ENCODE measurements around the gene PCBP2.
A peak's percentile ranks its signal among the peaks of the same experiment; 100 is the strongest.
"Not testable (repeated sequence)": the region's sequence is repeated elsewhere in the genome, so short reads cannot be mapped to it uniquely, and the experiment has no call there.

PCBP2 gene

DNA sequence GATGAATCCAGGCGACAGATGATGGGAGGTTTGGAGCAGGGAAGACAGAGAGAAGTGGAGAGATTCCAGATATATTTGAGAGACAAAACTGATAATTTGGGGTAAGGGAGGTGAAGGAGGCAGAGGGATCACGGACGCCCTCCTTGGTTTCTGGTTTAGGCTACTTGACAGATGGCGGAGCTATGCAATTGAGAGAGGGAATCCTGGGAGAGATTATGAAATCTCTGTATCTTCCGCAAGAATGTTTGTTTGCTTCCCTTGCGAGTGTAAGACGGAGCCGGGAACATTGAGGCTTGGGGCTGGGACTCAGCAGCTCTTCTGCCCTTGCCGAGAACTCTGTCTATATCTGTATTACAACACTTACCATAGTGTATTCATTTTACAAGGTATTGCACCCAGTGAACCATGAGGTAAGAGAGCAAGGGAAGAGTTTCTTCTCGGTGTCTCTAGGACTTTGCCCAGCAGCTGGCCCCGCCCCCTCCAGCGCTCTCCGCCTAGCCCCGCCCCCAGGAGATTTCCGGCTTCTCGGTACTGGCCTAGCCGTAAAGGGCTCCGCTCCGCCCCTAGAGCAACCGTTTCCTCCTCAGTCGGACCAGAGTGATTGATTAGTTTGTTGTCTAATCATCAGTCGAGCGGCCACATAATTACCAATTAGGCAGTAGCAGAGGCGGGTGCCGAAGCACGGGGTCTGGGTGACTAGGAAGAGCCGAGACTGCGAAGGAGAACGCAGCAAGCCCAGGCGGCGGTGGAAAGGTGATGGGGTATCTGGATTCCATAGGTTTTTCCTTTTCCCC, 10.7 kb upstream of the PCBP2 start, which contains the start of gene PRR13:
Gene PRR13, plus strand, starts transcription at position 695 of the 794 bp plus-strand sequence. CDS start 981 bp downstream, outside the sequence.
- DNase-seq (ENCODE audit: low spot score) = peak; percentile 99

DNA sequence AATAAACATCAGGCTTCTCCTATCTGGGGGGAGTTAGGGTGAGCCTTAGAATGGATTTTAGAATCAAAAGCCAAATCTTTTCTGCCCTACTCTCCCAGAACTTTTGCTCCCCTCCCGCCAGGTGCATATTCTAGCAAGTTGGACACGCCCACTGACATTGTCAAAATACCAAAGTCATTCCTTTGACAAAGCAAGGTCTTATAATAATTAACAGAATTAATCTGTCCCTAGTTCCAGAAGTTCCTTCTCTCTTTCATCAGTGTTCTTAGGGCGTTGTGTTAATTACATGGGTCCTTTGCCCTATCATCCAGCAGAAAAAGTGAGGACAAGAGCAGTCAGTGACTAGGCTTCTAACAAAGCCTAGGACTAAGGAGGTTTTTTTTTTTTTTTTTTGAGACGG, 7.9 kb upstream of the PCBP2 start:
- no peak for DNase-seq (ENCODE audit: low spot score)

- DNase-seq (ENCODE audit: low spot score) = not testable (repeated sequence)
Measured at GRCh38 chr12:53444593-53445325, 7.1 kb upstream of the PCBP2 start.

DNA sequence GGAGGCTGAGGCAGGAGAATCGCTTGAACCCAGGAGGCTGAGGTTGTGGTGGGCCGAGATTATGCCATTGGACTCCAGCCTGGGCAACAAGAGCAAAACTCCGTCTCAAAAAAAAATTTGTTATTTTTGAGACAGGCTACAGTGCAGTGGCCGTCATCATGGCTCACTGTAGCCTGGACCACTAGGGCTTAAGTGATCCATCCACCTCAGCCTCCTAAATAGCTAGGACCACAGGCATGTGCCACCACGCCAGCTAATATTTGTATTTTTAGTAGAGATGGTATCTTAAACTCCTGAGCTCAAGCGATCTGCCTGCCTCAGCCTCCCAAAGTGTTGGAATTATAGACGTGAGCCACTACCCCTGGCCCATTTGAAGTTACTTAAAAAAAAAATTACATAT, 966 bp upstream of the PCBP2 start:
- DNase-seq (ENCODE audit: low spot score) = no peak

DNA sequence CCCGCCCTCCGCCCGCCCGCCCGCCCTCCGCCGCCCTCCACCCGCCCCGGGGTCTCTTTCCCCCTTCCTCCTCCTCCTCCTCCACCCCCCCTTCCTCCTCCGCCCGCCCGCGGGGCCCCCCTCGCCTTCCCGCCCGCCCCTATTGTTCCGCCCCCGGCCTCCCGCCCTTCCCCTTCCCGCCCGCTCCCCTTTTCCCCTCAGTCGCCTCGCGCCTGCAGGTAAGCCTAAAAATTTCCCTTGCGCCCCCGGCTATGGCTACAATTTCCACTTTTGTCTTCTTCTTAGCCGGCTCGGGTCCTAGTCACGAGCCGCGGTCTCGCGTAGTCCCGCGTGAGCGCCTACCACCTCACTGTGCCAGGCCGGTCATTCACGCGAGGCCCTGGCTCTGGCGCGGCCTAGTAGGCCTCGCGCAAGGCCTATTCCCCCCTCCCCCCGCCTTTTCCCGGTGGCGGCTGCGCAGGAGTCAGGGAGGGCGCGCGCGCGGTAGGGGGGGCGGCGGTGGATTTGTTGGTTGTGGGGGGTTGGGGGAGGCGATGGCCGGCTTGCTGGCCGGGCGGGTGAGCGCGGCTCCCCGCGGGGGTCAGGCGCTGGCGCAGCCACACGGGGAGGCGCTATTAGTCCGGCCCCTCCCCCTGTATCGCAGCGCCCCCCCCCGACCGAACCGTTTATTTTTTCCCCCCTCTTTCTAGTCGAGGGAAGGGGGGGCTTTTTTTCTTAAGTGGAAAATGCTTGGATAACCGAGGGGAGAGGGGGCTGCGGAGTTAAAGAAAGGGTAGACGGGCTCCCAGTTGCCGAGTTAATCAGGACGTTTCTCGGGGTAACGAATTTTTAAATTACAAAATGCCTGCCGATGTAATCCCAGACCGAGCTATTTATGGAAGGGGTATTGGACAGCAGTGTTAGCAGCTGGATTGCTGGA, 516 bp downstream of the PCBP2 start:
- DNase-seq (ENCODE audit: low spot score) = peak; percentile 76

- DNase-seq (ENCODE audit: low spot score) = no peak
Measured at GRCh38 chr12:53453953-53454640, 2.2 kb downstream of the PCBP2 start.

DNA sequence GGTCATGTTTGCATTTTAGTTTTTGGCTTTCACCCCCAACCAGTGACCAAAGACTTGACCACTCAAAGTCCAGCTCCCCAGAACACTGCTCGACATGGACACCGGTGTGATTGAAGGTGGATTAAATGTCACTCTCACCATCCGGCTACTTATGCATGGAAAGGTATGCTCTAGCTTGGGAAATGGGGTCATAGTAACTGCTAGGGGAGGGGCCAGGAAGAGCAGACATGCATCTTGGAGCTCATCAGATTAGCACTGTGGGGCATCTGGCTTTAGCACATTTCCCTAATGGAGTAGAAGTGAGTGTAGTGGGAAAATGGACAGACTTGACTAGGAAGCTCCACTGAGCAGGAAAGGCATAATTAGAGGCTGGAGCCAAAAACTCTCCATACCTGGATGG, 2.8 kb downstream of the PCBP2 start:
- no peak for DNase-seq (ENCODE audit: low spot score)

GRCh38 chr12:53456654-53457366, 4.9 kb downstream of the PCBP2 start:
- no peak for DNase-seq (ENCODE audit: low spot score)

DNA sequence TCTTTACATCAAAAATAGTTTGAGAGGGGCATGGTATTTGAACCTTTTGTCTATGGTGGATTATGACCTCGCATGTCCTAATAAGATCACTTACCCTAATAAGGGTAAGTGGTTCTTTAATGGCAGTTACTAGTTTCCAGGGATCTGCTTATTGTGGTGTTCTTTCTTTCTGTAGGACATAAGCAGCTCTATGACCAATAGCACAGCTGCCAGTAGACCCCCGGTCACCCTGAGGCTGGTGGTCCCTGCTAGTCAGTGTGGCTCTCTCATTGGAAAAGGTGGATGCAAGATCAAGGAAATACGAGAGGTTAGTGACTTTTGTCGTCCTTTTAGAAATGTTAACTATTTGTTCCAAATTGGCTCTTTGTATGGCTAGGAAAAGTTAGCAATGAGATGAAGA, 7.2 kb downstream of the PCBP2 start:
- no peak for DNase-seq (ENCODE audit: low spot score)

GRCh38 chr12:53461059-53461458, 9.2 kb downstream of the PCBP2 start:
- no peak for DNase-seq (ENCODE audit: low spot score)

DNA sequence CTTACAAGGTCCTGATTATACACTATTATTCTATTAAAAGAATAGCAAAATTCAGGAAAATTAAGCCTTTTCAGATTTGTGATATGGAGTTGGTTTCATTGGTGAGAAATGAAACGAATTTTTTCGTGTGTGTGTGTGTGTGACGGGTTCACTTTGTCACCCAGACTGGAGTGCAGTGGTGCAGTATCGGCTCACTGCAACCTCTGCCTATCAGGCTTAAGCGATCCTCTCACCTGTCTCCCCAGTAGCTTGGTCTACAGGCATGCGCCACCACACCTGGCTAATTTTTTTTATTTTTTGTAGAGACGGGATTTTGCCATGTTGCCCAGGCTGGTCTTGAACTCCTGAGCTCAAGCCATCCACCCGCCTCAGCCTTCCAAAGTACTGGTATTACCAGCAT, 9.7 kb downstream of the PCBP2 start:
- DNase-seq (ENCODE audit: low spot score) = no peak

DNA sequence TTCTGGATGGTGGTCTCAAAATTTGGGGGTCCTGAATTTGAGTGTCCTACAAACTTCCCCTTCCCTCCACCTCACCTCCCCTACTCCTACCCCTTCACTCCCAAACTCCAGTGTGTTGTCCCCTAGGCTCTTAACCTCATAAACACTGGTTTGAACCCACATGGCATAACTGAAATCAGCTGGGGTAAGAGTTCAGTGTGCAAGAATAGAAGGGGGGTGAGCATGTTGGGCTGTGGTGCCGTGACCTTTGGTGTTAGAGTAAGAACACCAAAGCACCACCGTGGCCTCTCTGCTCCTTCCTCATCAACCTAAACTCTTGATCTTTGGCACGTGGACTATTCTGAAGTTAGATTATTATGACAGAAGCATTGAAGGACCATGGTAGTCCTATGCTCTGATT, 11.0 kb downstream of the PCBP2 start:
- DNase-seq (ENCODE audit: low spot score) = no peak

DNA sequence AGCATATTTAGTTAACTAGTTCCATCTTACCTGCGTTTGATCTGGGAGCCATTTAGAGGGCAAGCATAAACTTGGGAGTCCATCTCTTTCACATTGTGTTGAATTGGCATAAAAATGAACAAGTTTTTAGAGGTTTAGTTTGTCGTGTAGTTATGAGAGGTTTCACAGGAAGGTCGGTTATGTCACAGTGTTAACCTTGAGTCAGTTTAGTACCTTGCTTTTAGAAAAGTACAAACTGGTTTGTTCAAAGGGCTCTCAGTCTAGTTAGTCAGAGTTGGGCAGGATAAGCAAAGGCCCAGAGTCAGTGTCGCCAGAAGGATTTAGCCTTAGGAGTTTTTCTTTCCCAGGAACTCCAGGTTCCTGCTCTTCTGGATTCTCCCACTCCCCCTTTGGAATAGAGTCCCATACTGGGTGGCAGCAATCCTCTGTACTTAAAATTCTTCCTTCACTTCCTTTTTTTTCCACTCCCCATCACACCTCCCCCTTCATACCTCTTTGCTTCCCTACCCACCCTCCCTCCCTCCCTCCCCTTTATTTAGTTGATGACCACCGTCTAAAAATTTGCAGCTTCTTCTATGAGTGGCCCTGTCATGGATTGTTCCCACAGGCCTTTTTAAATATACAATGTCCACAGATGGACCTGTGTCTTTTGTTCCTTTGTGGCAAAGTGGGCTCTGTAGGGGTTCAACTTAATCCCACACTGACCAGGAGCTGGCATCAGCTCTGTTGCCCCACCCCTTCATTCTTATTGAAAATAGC, 12.1 kb downstream of the PCBP2 start:
- no peak for DNase-seq (ENCODE audit: low spot score)

DNA sequence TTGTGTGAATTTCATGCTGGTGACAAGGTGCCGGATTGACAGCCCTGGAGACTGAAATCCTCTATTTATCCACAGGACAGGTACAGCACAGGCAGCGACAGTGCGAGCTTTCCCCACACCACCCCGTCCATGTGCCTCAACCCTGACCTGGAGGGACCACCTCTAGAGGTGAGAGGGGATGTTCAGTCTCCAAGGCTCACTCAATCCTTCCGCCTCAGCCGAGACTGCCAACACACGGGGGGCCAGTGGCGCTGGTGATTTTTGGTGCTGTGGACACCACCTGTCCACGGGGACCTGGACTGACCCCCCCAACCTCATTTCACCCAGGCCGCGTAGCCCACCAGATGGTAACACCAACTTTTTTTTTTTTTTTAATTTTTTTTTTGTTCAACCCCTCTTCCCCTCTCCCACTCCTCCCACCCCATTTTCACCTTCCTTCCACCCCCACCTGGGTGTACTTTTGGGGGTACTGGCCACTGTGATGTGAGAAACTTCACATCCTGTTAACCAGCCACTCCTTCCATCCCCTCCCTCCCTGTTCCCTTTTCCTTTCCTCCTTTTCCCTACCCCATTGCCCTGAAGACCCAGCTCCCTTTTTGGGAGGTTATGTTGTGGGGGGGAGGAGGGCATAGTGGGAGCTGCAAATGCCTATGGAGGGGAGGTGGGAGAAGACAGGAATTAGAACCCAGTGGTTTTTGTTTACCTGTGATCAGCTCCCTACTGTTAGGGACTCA, 12.9 kb downstream of the PCBP2 start:
- DNase-seq (ENCODE audit: low spot score) = no peak

GRCh38 chr12:53465679-53466078, 13.8 kb downstream of the PCBP2 start:
- DNase-seq (ENCODE audit: low spot score) = no peak

DNA sequence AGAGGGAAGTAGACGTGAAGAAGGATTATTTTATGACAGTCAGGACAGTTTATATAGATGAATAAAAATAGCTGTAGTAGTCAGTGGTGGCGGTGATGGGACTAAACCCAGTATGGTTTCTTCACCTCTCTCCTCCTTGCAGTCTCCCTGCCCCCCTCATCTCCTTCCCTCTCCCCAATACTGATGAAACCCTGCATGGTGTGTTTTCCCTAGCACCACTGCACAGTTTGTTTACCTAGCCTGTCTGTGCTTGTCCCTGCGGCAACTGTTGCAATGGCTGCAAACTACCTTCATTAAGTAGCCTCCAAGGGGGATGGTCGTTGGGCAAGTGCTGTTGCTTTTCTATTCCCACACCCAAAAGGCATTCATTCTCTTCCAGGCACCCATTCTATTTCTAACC, 14.7 kb downstream of the PCBP2 start:
- no peak for DNase-seq (ENCODE audit: low spot score)

DNA sequence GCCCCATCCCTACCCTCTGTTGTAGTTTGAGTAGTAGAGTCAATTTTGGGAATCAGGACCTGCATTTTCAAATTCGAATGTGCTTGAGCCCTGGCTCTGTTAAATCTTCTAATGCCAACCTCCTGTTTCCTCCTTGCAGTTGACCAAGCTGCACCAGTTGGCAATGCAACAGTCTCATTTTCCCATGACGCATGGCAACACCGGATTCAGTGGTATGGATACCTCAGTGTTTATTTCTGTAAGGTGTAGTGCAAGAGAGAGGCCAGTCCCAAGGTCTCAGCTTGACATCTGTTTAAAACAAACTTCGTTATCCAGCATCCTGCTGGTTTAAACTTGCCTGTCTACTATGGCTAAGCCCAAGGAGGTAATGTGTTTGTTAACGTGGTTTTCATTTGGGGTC, 15.2 kb downstream of the PCBP2 start:
- no peak for DNase-seq (ENCODE audit: low spot score)

- no peak for DNase-seq (ENCODE audit: low spot score)
Measured at GRCh38 chr12:53467880-53468279, 16.0 kb downstream of the PCBP2 start.

DNA sequence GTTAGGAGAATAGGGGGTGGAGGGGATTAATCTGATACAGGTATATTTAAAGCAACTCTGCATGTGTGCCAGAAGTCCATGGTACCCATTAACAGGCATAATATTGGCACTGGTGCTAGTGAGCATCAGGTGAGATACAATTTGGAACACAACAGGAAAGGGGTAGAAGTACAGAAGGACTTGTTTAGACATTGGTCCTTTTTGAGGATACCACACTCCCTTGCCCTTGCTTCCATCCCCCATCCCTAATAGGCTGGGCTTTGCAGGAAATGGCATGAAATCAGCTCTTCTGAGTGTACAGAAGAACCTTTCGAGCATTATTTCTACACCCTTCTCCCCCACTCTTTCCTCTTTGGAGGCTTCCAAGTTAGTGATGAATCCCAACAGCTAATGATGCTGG, 16.4 kb downstream of the PCBP2 start:
- no peak for DNase-seq (ENCODE audit: low spot score)

All from SW480 (cell line).